ENCODE data around the gene PLEK. TPM values are rescaled to one million over a fixed set of nuclear protein-coding genes. Genes with fewer than 3 reads are reported as not detected.
"Not testable (repeated sequence)": the region's sequence is repeated elsewhere in the genome, so short reads cannot be mapped to it uniquely, and the experiment has no call there.

Gene PLEK
- total RNA-seq, 4 donors from 2014 or later: 3.4 to 12.0 (median 7.9) TPM

DNA sequence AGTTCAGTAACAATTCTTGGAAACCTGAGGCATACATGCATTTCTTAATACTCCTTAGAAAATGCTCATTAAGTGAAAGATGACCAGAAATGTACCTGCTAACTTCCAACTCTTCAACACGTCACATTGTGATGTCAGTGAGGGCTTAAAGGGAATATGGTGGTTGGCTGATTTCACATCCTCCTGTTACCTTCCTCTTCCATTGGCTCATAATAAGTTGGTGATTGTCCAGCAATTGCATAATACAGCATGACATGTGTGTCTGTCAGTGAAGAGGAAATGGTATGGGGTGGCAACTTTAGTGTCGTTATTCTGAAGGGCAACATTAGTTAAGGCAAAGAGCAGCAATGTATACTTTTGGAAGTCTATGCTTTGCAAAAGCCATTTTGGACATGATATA, 26.0 kb downstream of the PLEK start:
- no peaks in the 10 kb centered on the region for H3K4me1 ChIP-seq
- TF ChIP-seq, protein P1, sequence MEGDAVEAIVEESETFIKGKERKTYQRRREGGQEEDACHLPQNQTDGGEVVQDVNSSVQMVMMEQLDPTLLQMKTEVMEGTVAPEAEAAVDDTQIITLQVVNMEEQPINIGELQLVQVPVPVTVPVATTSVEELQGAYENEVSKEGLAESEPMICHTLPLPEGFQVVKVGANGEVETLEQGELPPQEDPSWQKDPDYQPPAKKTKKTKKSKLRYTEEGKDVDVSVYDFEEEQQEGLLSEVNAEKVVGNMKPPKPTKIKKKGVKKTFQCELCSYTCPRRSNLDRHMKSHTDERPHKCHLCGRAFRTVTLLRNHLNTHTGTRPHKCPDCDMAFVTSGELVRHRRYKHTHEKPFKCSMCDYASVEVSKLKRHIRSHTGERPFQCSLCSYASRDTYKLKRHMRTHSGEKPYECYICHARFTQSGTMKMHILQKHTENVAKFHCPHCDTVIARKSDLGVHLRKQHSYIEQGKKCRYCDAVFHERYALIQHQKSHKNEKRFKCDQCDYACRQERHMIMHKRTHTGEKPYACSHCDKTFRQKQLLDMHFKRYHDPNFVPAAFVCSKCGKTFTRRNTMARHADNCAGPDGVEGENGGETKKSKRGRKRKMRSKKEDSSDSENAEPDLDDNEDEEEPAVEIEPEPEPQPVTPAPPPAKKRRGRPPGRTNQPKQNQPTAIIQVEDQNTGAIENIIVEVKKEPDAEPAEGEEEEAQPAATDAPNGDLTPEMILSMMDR (IDR thresholded peaks at IDR 0.05): no peak
- TF ChIP-seq POLR2A (IDR thresholded peaks at IDR 0.05): no peak
- no peaks in the 10 kb centered on the region for H3K36me3 ChIP-seq
- H3K27me3 ChIP-seq: no peaks in the 10 kb centered on the region
- WGBS, 2 donors: 69 to 77% methylated on average over 2 of the region's 2 CpGs
- H3K9me3 ChIP-seq: no peaks in the 10 kb centered on the region
- no peak for DNase-seq
- H3K27ac ChIP-seq: no peak overlapping the region
- no peak overlapping the region for H3K4me3 ChIP-seq (replicated peaks in 1 of 3)
- intact Hi-C loops (cut with DNase I): no loop called here

DNA sequence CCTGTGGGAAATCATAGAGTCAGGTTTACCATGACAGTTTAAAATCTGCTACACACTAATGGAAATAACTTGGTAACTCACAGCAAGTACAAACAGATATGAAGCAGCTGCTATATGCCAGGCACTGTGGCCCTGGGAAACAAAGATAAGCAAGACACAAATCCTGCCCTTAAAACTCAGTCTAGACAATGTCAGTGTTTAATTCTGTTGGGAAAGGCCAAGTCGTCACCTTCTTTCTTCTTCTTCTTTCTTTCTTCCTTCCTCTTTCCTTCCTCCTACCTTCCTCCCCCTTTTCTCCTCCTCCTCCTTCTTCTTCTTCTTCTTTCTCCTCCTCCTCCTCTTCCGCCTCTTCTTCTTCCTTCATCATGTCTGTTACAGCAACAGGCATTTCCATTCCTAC, 26.8 kb downstream of the PLEK start:
- H3K4me1 ChIP-seq: no peaks in the 10 kb centered on the region
- no peaks in the 10 kb centered on the region for H3K9me3 ChIP-seq
- intact Hi-C loops (cut with DNase I): no loop called here
- WGBS, 2 donors: 81 to 82% methylated on average over 2 of the region's 2 CpGs
- no peaks in the 10 kb centered on the region for H3K27me3 ChIP-seq
- no peak for TF ChIP-seq POLR2A (IDR thresholded peaks at IDR 0.05)
- TF ChIP-seq, protein P1 (IDR thresholded peaks at IDR 0.05): no peak
- H3K36me3 ChIP-seq: no peaks in the 10 kb centered on the region
- no peak for DNase-seq
- H3K4me3 ChIP-seq (replicated peaks in 1 of 3): no peak overlapping the region
- H3K27ac ChIP-seq: no peak overlapping the region

DNA sequence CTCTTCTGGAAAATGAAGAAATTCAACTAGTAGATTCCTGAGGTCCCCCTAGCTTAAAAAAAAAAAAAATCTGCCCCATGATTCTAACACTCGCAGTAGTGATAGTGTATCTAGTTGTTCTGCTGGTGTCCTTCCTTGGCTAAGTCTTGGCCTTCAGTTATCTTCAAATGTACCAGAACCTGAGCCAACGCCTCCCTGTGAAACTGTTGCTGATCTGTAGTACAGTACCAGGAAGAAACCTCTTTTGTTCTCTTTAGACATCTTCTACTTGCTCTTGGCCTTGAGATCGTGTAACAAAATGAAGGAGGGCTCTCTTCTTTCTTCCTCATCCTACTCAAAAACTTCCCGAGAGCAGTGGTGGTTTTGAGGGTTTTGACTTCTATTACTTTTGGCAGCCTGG, 31.0 kb downstream of the PLEK start:
- H3K27ac ChIP-seq: no peak overlapping the region
- H3K4me1 ChIP-seq: no peaks in the 10 kb centered on the region
- 83 to 86% methylated on average over 4 of the region's 4 CpGs for WGBS, 2 donors
- no peaks in the 10 kb centered on the region for H3K36me3 ChIP-seq
- intact Hi-C loops (cut with DNase I): no loop called here
- no peaks in the 10 kb centered on the region for H3K9me3 ChIP-seq
- no peak overlapping the region for H3K4me3 ChIP-seq (replicated peaks in 1 of 3)
- no peak for TF ChIP-seq POLR2A (IDR thresholded peaks at IDR 0.05)
- TF ChIP-seq, protein P1 (IDR thresholded peaks at IDR 0.05): no peak
- H3K27me3 ChIP-seq: no peaks in the 10 kb centered on the region
- DNase-seq: no peak

DNA sequence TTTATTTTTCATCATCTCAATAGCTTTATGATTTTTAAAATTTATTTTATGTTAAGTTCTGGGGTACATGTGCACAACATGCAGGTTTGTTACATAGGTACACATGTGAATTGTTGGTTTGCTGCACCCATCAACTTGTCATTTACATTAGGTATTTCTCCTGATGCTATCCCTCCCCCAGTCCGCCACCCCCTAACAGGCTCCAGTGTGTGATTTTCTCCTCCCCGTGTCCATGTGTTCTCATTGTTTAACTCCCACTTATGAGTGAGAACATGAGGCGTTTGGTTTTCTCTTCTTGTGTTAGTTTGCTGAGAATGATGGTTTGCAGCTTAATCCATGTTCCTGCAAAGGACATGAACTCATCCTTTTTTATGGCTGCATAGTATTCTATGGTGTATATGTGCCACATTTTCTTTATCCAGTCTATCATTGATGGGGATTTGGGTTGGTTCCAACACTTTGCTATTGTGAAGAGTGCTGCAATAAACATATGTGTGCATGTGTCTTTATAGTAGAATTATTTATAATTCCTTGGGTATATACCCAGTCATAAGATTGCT, 32.7 kb downstream of the PLEK start:
- H3K27ac ChIP-seq; DNase-seq; H3K27me3 ChIP-seq; H3K36me3 ChIP-seq; intact Hi-C loops (cut with DNase I); H3K9me3 ChIP-seq; H3K4me3 ChIP-seq (replicated peaks in 1 of 3); H3K4me1 ChIP-seq: not testable (repeated sequence)
- 94 to 95% methylated on average over 3 of the region's 3 CpGs for WGBS, 2 donors

DNA sequence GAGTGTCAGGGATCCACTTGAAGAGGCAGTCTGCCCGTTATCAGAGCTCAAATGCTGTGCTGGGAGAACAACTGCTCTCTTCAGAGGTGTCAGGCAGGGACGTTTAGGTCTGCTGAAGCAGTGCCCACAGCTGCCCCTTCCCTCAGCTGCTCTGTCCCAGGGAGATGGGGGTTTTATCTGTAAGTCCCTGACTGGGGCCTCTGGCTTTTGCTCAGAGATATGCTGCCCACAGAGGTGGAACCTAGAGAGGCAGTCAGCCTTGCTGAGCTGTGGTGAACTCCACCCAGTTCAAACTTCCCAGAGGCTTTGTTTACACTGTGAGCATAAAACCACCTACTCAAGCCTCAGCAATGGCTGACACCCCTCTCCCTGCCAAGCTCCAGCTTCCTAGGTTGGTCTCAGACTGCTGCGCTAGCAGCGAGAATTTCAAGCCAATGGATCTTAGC, 38.1 kb downstream of the PLEK start:
- intact Hi-C loops (cut with DNase I): no loop called here
- no peak overlapping the region for H3K27ac ChIP-seq
- peak in 1 of 2 donors; percentile 21 for DNase-seq
- TF ChIP-seq, protein P1 (IDR thresholded peaks at IDR 0.05): no peak
- TF ChIP-seq POLR2A (IDR thresholded peaks at IDR 0.05): no peak
- H3K9me3 ChIP-seq: no peaks in the 10 kb centered on the region
- no peaks in the 10 kb centered on the region for H3K36me3 ChIP-seq
- no peaks in the 10 kb centered on the region for H3K4me1 ChIP-seq
- no peak overlapping the region for H3K4me3 ChIP-seq (replicated peaks in 1 of 3)
- 38% methylated on average over 4 of the region's 4 CpGs for WGBS, 2 donors
- no peaks in the 10 kb centered on the region for H3K27me3 ChIP-seq

DNA sequence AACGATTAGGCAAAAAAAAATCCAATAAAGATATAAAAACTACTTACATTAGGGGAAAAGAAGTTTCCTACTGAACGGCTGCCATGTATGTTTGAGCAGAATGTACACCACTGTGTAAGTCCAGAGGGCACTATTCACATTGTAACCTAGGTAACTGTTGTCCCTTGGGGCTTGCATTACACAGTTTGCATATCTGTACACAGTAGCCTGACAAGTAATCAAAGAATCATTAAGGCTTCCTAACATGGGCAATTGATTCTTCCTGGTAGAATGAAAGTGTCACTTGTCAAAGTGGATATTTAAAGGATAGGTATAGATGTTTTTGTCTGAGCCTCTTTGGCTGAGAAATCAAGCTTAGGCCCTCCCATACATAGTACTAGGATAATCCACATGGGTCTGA, 39.1 kb downstream of the PLEK start:
- H3K4me3 ChIP-seq (replicated peaks in 1 of 3): no peak overlapping the region
- 65 to 66% methylated on average over 2 of the region's 2 CpGs for WGBS, 2 donors
- TF ChIP-seq POLR2A (IDR thresholded peaks at IDR 0.05): no peak
- TF ChIP-seq, protein P1 (IDR thresholded peaks at IDR 0.05): no peak
- H3K4me1 ChIP-seq: no peaks in the 10 kb centered on the region
- intact Hi-C loops (cut with DNase I): no loop called here
- no peak for DNase-seq
- H3K36me3 ChIP-seq: no peaks in the 10 kb centered on the region
- H3K27ac ChIP-seq: no peak overlapping the region
- H3K27me3 ChIP-seq: no peaks in the 10 kb centered on the region
- no peaks in the 10 kb centered on the region for H3K9me3 ChIP-seq
